Suprapubic skin (tissue), 4 donors: ENCODE measurements around the gene ANKRD12. TPM values are rescaled to one million over a fixed set of nuclear protein-coding genes. Genes with fewer than 3 reads are reported as not detected.
"Not testable (repeated sequence)": the region's sequence is repeated elsewhere in the genome, so short reads cannot be mapped to it uniquely, and the experiment has no call there.

Experiments used
- DNase-seq, 2 donors: peaks; one replicate each; pipeline ENCODE4 v3.0.0-alpha.2; 2019; ENCODE audit warnings: low spot score in 2 of 2
- H3K27ac ChIP-seq: fragments of 200-600 bp; sonication (generic); one replicate; pipeline ENCODE4 v1.5.1; 2019
- H3K27me3 ChIP-seq: fragments of 200-600 bp; sonication (generic); one replicate; pipeline ENCODE4 v1.5.1; 2019
- H3K36me3 ChIP-seq: fragments of 200-600 bp; sonication (generic); one replicate; pipeline ENCODE4 v1.5.1; 2019
- H3K4me1 ChIP-seq: fragments of 200-600 bp; sonication (generic); one replicate; pipeline ENCODE4 v1.5.1; 2019
- H3K4me3 ChIP-seq: fragments of 200-600 bp; sonication (generic); one replicate; pipeline ENCODE4 v1.5.1; 2019; ENCODE audit warnings: mild to moderate bottlenecking
- H3K9me3 ChIP-seq: fragments of 200-600 bp; sonication (generic); one replicate; pipeline ENCODE4 v1.5.1; 2019
- CTCF ChIP-seq, 2 donors: fragments of 200-600 bp in 1 of 2; fragments of 450-650 bp in 1 of 2; sonication (generic) in 1 of 2; IDR thresholded peaks; one replicate each; pipeline ENCODE4 v1.5.1; 2016 to 2019; ENCODE audit warnings: antibody characterized with exemption in 2 of 2, mild to moderate bottlenecking in 1 of 2, moderate library complexity in 1 of 2
- EP300 ChIP-seq: sonication (generic); formaldehyde crosslinking; IDR thresholded peaks from one replicate; pipeline ENCODE4 v1.6.1; 2017; ENCODE audit warnings: antibody characterized with exemption
- POLR2A ChIP-seq, 2 donors: fragments of 450-650 bp; IDR thresholded peaks; one replicate each; pipeline ENCODE4 v1.6.1; 2017; ENCODE audit warnings: antibody characterized with exemption in 2 of 2, mild to moderate bottlenecking in 2 of 2, moderate library complexity in 2 of 2
- POLR2AphosphoS5 ChIP-seq, 3 donors: sonication (generic); formaldehyde crosslinking; IDR thresholded peaks; one replicate each; pipeline ENCODE4 v1.6.1; 2017; ENCODE audit warnings: antibody characterized with exemption in 3 of 3
- WGBS: methylation state at CpG from one replicate; pipeline ENCODE4 v1.1.5; 2018; 5-methylcytosine and 5-hydroxymethylcytosine counted together
- total RNA-seq, 4 donors: library from RNA; depleted of rRNA; stranded (reverse); fragments of >200 nt; gene quantifications; one replicate each; pipeline ENCODE4 v1.1.0, GENCODE V29; 2016

The ANKRD12 gene
- total RNA-seq, 4 donors from 2014 or later = 41.0 to 107 (median 60.8) TPM

DNA sequence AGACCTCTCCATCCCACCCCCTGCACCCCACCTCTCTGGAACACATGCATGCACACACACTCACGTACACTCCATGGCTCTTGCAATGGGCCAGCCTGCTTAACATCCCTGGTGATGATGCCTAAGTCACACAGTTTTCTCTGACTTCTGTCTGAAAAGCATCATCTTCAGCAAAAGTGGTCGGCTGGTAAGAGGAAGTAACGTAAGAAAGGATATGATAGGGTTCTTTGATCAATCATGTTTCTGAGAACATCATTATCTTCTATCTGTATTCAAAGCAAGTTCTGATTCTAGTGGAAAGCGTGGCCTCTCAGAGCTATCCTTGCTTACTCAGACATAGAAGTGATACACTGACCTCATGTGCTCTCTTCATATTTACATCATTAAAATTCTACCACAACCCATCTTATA, 45.5 kb upstream of the ANKRD12 start:
- WGBS = 81% methylated on average over 4 of the region's 4 CpGs

GRCh38 chr18:9092665-9093064, 43.9 kb upstream of the ANKRD12 start:
- Histone ChIP-seq H3K27ac (no peak overlapping the region), H3K9me3 (no peaks in the 10 kb centered on the region), H3K36me3 (no peaks in the 10 kb centered on the region), H3K27me3 (no peaks in the 10 kb centered on the region), H3K4me1 (peaks cover 2% of the 10 kb centered on the region), H3K4me3 (no peak overlapping the region)
- TF ChIP-seq POLR2A (IDR thresholded peaks at IDR 0.05) (no peak), EP300 (no peak), CTCF (IDR thresholded peaks at IDR 0.05) (no peak), POLR2AphosphoS5 (IDR thresholded peaks at IDR 0.05) (no peak)
- 70% methylated on average over 2 of the region's 2 CpGs for WGBS
- DNase-seq = no peak

More for the DNA sequence above, 45.5 kb upstream of the ANKRD12 start:
- no peak for DNase-seq
- Histone ChIP-seq H3K4me3 (no peak overlapping the region), H3K4me1 (peaks cover 2% of the 10 kb centered on the region), H3K36me3 (no peaks in the 10 kb centered on the region), H3K27ac (no peak overlapping the region), H3K9me3 (no peaks in the 10 kb centered on the region), H3K27me3 (no peaks in the 10 kb centered on the region)
- TF ChIP-seq POLR2A (IDR thresholded peaks at IDR 0.05) = no peak
- TF ChIP-seq CTCF (IDR thresholded peaks at IDR 0.05) = no peak
- no peak for TF ChIP-seq POLR2AphosphoS5 (IDR thresholded peaks at IDR 0.05)
- no peak for TF ChIP-seq EP300

DNA sequence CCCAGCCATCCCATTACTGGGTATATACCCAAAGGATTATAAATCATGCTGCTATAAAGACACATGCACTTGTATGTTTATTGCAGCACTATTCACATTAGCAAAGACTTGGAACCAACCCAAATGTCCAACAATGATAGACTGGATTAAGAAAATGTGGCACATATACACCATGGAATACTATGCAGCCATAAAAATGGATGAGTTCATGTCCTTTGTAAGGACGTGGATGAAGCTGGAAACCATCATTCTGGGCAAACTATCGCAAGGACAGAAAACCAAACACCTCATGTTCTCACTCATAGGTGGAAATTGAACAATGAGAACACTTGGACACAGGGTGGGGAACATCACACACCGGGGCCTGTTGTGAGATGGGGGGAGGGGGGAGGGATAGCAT, 43.5 kb upstream of the ANKRD12 start:
- not testable (repeated sequence) for H3K4me1 ChIP-seq, H3K27ac ChIP-seq, H3K9me3 ChIP-seq, H3K36me3 ChIP-seq, DNase-seq, H3K4me3 ChIP-seq, H3K27me3 ChIP-seq
- WGBS = 90% methylated on average over 3 of the region's 3 CpGs

DNA sequence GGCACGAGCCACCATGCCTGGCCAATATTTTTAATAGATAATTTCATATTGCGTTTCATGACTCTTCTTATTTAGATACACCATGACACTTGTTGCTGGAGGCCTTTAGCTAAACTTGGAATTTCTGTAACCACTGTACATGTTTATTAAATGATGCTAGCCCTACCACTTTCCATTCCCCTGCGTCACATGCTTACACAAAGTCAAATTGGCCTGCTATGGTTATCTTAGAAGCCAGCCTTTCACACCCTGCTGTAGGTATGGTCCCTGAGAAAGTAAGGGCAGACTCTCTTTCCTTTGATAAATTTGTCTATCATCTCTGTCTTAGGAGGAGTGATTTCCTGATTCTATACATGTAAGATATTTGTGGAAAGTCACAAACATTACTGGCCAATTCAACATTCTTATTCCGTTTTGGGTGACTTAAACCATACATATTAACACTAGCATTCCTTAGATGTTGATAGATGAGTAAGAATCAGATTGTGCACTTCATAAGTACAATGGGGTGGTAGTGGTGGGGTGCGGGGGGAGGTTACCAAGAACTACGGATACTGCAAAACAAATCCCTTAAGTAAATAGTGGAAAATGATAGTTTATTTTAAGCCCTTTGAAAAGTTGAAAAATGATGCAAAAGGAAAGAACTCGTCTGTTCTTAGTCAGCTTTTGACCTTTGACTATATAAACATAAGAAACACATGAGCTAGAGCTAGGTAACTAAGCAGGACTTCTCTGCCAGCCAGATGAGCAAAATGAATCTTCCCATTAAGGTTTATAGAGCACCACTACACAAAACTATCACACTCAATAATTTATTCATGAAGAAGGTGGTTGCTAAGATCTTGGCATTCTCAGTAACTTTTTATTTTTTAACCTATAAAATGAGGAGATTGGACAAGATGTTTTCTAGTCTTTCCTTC, 42.0 kb upstream of the ANKRD12 start:
- peaks cover 2% of the 10 kb centered on the region for H3K4me1 ChIP-seq
- no peak overlapping the region for H3K4me3 ChIP-seq
- no peak for TF ChIP-seq EP300
- TF ChIP-seq POLR2A (IDR thresholded peaks at IDR 0.05) = no peak
- no peak for TF ChIP-seq CTCF (IDR thresholded peaks at IDR 0.05)
- DNase-seq = no peak
- H3K27me3 ChIP-seq = no peaks in the 10 kb centered on the region
- H3K27ac ChIP-seq = no peak overlapping the region
- 77% methylated on average over 7 of the region's 7 CpGs for WGBS
- H3K36me3 ChIP-seq = no peaks in the 10 kb centered on the region
- no peaks in the 10 kb centered on the region for H3K9me3 ChIP-seq

GRCh38 chr18:9095297-9096006, 41.1 kb upstream of the ANKRD12 start:
- 64% methylated on average over 9 of the region's 9 CpGs for WGBS
- H3K9me3 ChIP-seq = no peaks in the 10 kb centered on the region
- H3K27me3 ChIP-seq = no peaks in the 10 kb centered on the region
- H3K36me3 ChIP-seq = no peaks in the 10 kb centered on the region
- peaks cover 2% of the 10 kb centered on the region for H3K4me1 ChIP-seq
- no peak for DNase-seq
- H3K4me3 ChIP-seq = no peak overlapping the region
- H3K27ac ChIP-seq = no peak overlapping the region
- no peak for TF ChIP-seq EP300
- no peak for TF ChIP-seq POLR2A (IDR thresholded peaks at IDR 0.05)
- no peak for TF ChIP-seq CTCF (IDR thresholded peaks at IDR 0.05)
- TF ChIP-seq POLR2AphosphoS5 (IDR thresholded peaks at IDR 0.05) = no peak
